Stimulated activated CD8-positive, alpha-beta memory T cell treated with anti-CD3 and anti-CD28 coated beads, Interleukin-7, amount 100 ng/mL, for 48 hours (primary cell): ENCODE results near the gene ADGB.
"Not testable (repeated sequence)": the region's sequence is repeated elsewhere in the genome, so short reads cannot be mapped to it uniquely, and the experiment has no call there.

ENCODE experiments used
- DNase-seq, 2 donors: peaks; one replicate each; pipeline ENCODE4 v3.0.0-alpha.2; 2020; ENCODE audit warnings: low read depth in 1 of 2; ENCODE audit errors: extremely low read depth in 1 of 2

ADGB gene

GRCh38 chr6:146598772-146599405 lies at the start of gene ADGB:
Gene ADGB, plus strand, starts transcription at chr6:146598972. Its CDS starts 69 bp downstream, at chr6:146599041.
- DNase-seq, result no peak

GRCh38 chr6:146550911-146551310 lies 47.9 kb upstream of the ADGB start:
- DNase-seq, result no peak

GRCh38 chr6:146551545-146551944 lies 47.2 kb upstream of the ADGB start:
- no peak for DNase-seq

- DNase-seq, result no peak
These were observed 45.2 kb upstream of the ADGB start for GRCh38 chr6:146553377-146554135.

- DNase-seq, result no peak
These were observed 38.2 kb upstream of the ADGB start for GRCh38 chr6:146560607-146561006.

- DNase-seq, result not testable (repeated sequence)
These were observed 32.1 kb upstream of the ADGB start for GRCh38 chr6:146566661-146567060.

GRCh38 chr6:146568619-146569018 lies 30.2 kb upstream of the ADGB start:
- DNase-seq, result not testable (repeated sequence)

GRCh38 chr6:146574211-146574610 lies 24.6 kb upstream of the ADGB start:
- DNase-seq, result no peak

- DNase-seq, result no peak
These were observed 20.7 kb upstream of the ADGB start for GRCh38 chr6:146578054-146578453.

GRCh38 chr6:146581968-146582367 lies 16.8 kb upstream of the ADGB start:
- no peak for DNase-seq

GRCh38 chr6:146582857-146583256 lies 15.9 kb upstream of the ADGB start:
- no peak for DNase-seq

GRCh38 chr6:146583966-146584365 lies 14.8 kb upstream of the ADGB start:
- DNase-seq, result no peak

- no peak for DNase-seq
These were observed 11.3 kb upstream of the ADGB start for GRCh38 chr6:146587459-146587858.

- no peak for DNase-seq
These were observed 8.3 kb upstream of the ADGB start for GRCh38 chr6:146590492-146590891.

GRCh38 chr6:146592451-146592850 lies 6.3 kb upstream of the ADGB start:
- no peak for DNase-seq

GRCh38 chr6:146593986-146594385 lies 4.8 kb upstream of the ADGB start:
- DNase-seq, result no peak

- DNase-seq, result no peak
These were observed 4.3 kb upstream of the ADGB start for GRCh38 chr6:146594495-146594894.

- DNase-seq, result no peak
These were observed 2.6 kb upstream of the ADGB start for GRCh38 chr6:146595972-146596731.

GRCh38 chr6:146601352-146601751 lies 2.6 kb downstream of the ADGB start:
- no peak for DNase-seq

GRCh38 chr6:146602526-146602925 lies 3.8 kb downstream of the ADGB start:
- no peak for DNase-seq

- DNase-seq, result no peak
These were observed 15.2 kb downstream of the ADGB start for GRCh38 chr6:146613947-146614346.

- no peak for DNase-seq
These were observed 21.9 kb downstream of the ADGB start for GRCh38 chr6:146620655-146621054.
